LNCAP (cell line): ENCODE measurements around the gene GABARAPL1.

Source experiments
- TF ChIP-seq, protein P1 (sequence below): fragments of 450-650 bp; IDR thresholded peaks from 2 replicates; pipeline ENCODE4 v1.5.1; 2017; ENCODE audit warnings: mild to moderate bottlenecking

Gene GABARAPL1

DNA sequence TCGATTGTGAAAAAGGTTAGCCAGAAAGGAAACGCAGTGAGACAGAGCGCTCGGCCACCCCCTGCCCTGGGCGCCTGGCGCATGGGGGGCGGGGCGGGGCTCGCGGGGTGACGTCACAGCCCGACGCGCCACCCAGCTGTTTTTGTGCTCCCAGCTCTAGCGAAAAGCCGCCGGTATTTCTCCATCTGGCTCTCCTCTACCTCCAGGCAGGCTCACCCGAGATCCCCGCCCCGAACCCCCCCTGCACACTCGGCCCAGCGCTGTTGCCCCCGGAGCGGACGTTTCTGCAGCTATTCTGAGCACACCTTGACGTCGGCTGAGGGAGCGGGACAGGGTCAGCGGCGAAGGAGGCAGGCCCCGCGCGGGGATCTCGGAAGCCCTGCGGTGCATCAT lies at the start of gene GABARAPL1:
GABARAPL1 (plus strand) TSS at position 139 of the 393 bp plus-strand sequence; CDS start at position 392, 253 bp downstream.
- TF ChIP-seq, protein P1, sequence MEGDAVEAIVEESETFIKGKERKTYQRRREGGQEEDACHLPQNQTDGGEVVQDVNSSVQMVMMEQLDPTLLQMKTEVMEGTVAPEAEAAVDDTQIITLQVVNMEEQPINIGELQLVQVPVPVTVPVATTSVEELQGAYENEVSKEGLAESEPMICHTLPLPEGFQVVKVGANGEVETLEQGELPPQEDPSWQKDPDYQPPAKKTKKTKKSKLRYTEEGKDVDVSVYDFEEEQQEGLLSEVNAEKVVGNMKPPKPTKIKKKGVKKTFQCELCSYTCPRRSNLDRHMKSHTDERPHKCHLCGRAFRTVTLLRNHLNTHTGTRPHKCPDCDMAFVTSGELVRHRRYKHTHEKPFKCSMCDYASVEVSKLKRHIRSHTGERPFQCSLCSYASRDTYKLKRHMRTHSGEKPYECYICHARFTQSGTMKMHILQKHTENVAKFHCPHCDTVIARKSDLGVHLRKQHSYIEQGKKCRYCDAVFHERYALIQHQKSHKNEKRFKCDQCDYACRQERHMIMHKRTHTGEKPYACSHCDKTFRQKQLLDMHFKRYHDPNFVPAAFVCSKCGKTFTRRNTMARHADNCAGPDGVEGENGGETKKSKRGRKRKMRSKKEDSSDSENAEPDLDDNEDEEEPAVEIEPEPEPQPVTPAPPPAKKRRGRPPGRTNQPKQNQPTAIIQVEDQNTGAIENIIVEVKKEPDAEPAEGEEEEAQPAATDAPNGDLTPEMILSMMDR: no peak

DNA sequence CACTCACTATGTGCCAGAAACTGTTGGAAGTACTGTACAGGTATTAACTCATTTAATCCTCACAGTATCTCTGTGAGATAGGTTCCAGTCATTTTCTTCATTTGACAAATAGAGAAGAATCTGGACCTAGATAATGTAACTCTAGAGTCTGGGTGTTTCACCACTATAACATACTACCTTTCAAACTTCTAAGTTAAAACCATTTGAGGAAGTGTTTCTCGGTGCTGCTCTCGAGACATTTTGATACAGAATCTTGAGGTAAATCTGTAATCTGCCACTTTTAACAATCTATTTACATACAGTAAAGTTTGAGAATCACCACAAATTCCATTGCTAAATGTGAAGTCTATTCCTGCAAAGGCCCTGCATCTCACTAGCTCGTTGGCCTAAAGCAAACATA lies 49.6 kb upstream of the GABARAPL1 start:
- TF ChIP-seq, protein P1: no peak

DNA sequence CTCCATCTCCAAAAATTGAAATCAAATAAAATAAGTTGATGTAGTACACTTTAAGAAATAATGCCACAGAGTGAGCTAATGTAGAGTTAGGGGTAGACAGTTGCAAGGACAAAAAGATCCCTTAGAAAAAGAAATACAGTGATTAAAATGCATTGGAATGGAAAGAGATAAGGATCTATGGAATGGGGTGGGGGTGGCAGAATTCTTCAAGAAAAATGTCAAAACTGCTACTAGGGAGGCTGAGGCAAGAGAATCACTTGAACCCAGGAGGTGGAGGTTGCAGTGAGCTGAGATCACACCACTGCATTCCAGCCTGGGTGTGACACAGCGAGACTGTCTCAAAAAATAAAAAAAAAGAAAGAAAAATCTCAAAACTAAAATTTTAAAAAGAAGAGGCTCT lies 47.3 kb upstream of the GABARAPL1 start:
- TF ChIP-seq, protein P1: no peak

DNA sequence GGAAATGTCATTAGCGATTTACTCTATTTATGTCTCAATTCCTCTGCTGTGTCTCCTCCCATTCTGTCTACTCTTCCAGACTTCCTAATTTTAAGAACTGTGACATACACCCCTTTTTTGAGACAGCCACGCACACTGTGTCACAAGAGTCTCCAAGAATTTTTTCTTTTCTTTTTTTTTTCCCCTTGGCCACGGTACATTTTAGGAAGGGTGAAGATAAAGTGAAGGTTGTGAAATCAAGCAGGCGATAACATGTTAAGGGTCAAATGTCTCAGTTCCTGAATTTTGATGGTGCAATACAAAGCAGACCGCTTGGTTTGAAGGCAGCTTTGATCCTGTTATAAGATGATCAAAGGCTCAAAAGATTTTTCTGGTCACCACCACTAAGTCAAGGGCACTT lies 45.1 kb upstream of the GABARAPL1 start:
- TF ChIP-seq, protein P1: no peak

DNA sequence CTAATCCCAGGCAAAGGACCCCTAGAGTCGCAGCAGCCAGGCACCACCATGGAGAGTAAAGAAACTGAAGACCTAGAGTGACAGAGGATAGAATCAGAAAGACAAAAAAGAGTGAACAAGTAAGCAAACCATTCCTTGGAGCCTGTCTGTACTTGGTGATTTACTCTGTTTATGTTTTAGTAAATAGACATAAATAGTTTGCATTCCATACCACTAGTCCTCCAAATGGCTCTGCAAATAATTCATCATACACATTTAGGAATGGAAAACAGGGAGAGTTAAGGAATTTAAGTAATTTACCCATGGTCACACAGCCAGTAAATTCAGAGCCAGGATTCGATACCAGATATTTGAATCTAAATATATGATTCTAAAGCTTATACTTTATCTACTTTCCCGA lies 43.6 kb upstream of the GABARAPL1 start:
- TF ChIP-seq, protein P1: no peak

DNA sequence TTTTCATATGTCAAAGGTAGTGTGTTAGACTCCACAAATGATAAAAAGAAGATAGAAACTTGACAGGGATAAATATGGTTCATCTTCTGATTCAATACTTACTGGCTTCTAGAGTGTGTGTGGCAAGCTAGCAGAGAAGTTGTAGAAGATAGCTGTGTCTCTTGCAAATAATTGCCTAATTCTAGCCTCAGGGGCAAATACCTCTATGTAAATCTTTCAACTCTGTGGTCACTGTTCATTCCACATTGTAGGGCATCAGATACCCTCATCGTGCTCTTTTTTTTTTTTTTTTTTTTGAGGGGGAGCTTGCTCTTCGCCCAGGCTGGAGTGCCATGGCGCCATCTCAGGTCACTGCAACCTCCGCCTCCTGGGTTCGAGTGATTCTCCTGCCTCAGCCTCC lies 42.5 kb upstream of the GABARAPL1 start:
- TF ChIP-seq, protein P1: no peak

DNA sequence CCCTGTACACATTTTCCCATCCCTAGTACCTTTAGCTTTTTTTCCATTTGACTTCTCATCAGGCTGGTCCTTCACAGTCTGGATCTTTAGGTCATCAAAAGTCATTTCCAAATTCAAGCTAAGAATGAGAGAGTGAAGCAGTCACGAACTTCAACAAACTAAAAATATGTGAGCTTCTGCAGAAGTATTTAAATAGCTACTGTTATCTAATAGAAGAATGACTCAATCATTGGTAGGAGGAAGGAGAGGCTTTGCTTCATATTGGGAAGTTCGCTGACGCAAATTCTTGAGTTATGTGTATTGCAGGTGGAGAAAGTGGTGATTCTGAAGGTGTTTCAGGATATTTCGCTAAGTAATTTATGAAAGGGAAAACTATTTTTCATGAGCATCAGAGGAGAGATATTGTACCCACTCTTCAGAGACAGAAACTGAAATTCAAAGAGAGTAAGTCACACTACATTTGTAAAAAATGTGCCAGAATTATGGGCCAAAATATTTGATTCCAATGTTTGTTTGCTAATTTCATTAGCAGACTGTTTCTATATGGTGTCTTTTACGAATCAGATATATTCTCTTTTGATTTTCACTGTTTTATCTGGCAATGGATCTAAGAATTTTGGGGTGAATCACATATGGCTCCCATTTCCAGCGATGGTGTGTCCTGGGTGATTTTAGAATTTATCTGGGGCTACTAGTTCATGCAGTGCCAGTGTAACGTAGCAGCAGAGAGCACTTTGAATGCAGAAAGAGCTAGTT lies 40.5 kb upstream of the GABARAPL1 start, which contains the start of gene OLR1:
OLR1 (minus strand) TSS at position 160 of the 756 bp plus-strand sequence; CDS start at position 105, 55 bp downstream.
- TF ChIP-seq, protein P1: no peak
